Parietal lobe (tissue), 2 donors: ENCODE measurements around the gene CYP3A5. TPM values are rescaled to one million over a fixed set of nuclear protein-coding genes. Genes with fewer than 3 reads are reported as not detected.

ENCODE experiments used
- small RNA-seq: library from RNA; depleted of rRNA; stranded (forward); fragments of <200 nt; gene quantifications from one replicate; pipeline ENCODE3, GENCODE V24; 2014; ENCODE audit warnings: low replicate concordance
- total RNA-seq: library from RNA; depleted of rRNA; stranded (reverse); fragments of >200 nt; gene quantifications from one replicate; pipeline ENCODE4 v1.2.3, GENCODE V29; 2014

The CYP3A5 gene
- 0.63 TPM for total RNA-seq

GRCh38 chr7:99679400-99680191 is at the start of gene CYP3A5:
Gene CYP3A5, minus strand, starts transcription at chr7:99679996. Its CDS starts 100 bp downstream, at chr7:99679896.

GRCh38 chr7:99616359-99617191 is 63.2 kb downstream of the CYP3A5 start, which contains the start of gene ZSCAN25:
Gene ZSCAN25, plus strand, starts transcription at chr7:99616946. Its CDS starts 2,661 bp downstream, at chr7:99619607.

Small RNAs within 50 kb of the gene (small RNA-seq; reads per million reads assigned to genes)
- gene CYP3A51P (not detected), gene CYP3A7-CYP3A51P (not detected)

Other genes starting within 250 kb of the CYP3A5 start
- gene PTCD1, start 241.2 kb downstream of the CYP3A5 start, total RNA-seq, result 7.5 TPM
- gene CPSF4, start 241.1 kb downstream of the CYP3A5 start, total RNA-seq, result 59.2 TPM
- gene ATP5MF, start 213.8 kb downstream of the CYP3A5 start, total RNA-seq, result 187 TPM
- gene ZNF789, start 207.1 kb downstream of the CYP3A5 start, total RNA-seq, result 40.7 TPM
- 24.1 TPM for gene ZNF394, start 179.7 kb downstream of the CYP3A5 start, total RNA-seq
- 31.3 TPM for gene ZKSCAN5, start 175.3 kb downstream of the CYP3A5 start, total RNA-seq
- 17.2 TPM for gene FAM200A, start 127.9 kb downstream of the CYP3A5 start, total RNA-seq
- 136 TPM for gene ZNF655, start 121.4 kb downstream of the CYP3A5 start, total RNA-seq
- gene TMEM225B, start 81.7 kb downstream of the CYP3A5 start, total RNA-seq, result not detected
- 33.8 TPM for gene ZSCAN25, start 63.0 kb downstream of the CYP3A5 start, total RNA-seq
- gene CYP3A7, start 55.2 kb upstream of the CYP3A5 start, total RNA-seq, result 0.31 TPM
- not detected for gene CYP3A4, start 104.2 kb upstream of the CYP3A5 start, total RNA-seq
- gene CYP3A43, start 148.0 kb upstream of the CYP3A5 start, total RNA-seq, result 0.31 TPM
- not detected for gene OR2AE1, start 197.0 kb upstream of the CYP3A5 start, total RNA-seq
- 20.7 TPM for gene TRIM4, start 239.5 kb upstream of the CYP3A5 start, total RNA-seq
- not detected for gene GJC3, start 249.6 kb upstream of the CYP3A5 start, total RNA-seq